Testis (tissue), 3 donors: ENCODE results near the gene DGUOK. TPM values are rescaled to one million over a fixed set of nuclear protein-coding genes. Genes with fewer than 3 reads are reported as not detected.

Experiments
- DNase-seq: peaks from one replicate; pipeline ENCODE4 v3.0.0-alpha.2; 2019
- H3K27ac ChIP-seq, 2 donors: fragments of 200-600 bp; sonication (generic); one replicate each; pipeline ENCODE4 v1.5.1; 2019
- H3K27me3 ChIP-seq: fragments of 200-600 bp; sonication (generic); one replicate; pipeline ENCODE4 v1.5.1; 2019
- H3K36me3 ChIP-seq: fragments of 200-600 bp; sonication (generic); one replicate; pipeline ENCODE4 v1.5.1; 2017; ENCODE audit warnings: low read depth; ENCODE audit errors: missing control alignments
- H3K4me1 ChIP-seq: fragments of 200-600 bp; sonication (generic); one replicate; pipeline ENCODE4 v1.5.1; 2019
- H3K4me3 ChIP-seq, 2 donors: fragments of 200-600 bp; sonication (generic); one replicate each; pipeline ENCODE4 v1.5.1; 2017 to 2019
- H3K9me3 ChIP-seq: fragments of 200-600 bp; sonication (generic); one replicate; pipeline ENCODE4 v1.5.1; 2017
- CTCF ChIP-seq, 3 experiments: fragments of 450-650 bp in 2 of 3; fragments of 200-600 bp in 1 of 3; sonication (generic) in 1 of 3; IDR thresholded peaks; one replicate each; pipeline ENCODE4 v1.5.1; 2016 to 2019; ENCODE audit warnings: antibody characterized with exemption in 3 of 3, mild to moderate bottlenecking in 2 of 3, moderate library complexity in 1 of 3
- POLR2A ChIP-seq: fragments of 450-650 bp; IDR thresholded peaks from one replicate; pipeline ENCODE4 v1.6.1; 2017; ENCODE audit warnings: antibody characterized with exemption, mild to moderate bottlenecking, moderate library complexity
- WGBS, 2 donors: methylation state at CpG; one replicate each; pipeline ENCODE4 v1.1.5; 2018; 5-methylcytosine and 5-hydroxymethylcytosine counted together
- intact Hi-C: fragments of 100-400 bp; cut with DNase I; formaldehyde crosslinking; loops from one replicate; pipeline ENCODE4 v1.15.1; 2023; ENCODE audit warnings: low total_unique reads
- polyA plus RNA-seq: library from polyadenylated mRNA; stranded (reverse); fragments of 350-450 nt; fragmentation: Illumina TruSeq; extraction: RNeasy Lipid Tissue Mini Kit (QIAGEN cat#74804); gene quantifications from one replicate; pipeline ENCODE4 v1.2.3, GENCODE V29; 2014; ENCODE audit warnings: low read depth, low replicate concordance; ENCODE audit not compliant: insufficient read depth
- total RNA-seq, 2 donors: library from RNA; depleted of rRNA; stranded (reverse); fragments of >200 nt; gene quantifications; one replicate each; pipeline ENCODE4 v1.2.3, GENCODE V29; 2016

The DGUOK gene
- total and polyA plus RNA-seq, 3 donors from 2014 or later: 87.7 to 93.9 (median 91.0) TPM

GRCh38 chr2:73946666-73947065 is 20.0 kb downstream of the DGUOK start:
- Histone ChIP-seq H3K36me3 (no peaks in the 10 kb centered on the region), H3K27ac (no peak overlapping the region), H3K27me3 (no peaks in the 10 kb centered on the region), H3K9me3 (no peaks in the 10 kb centered on the region), H3K4me1 (no peaks in the 10 kb centered on the region), H3K4me3 (no peak overlapping the region)
- DNase-seq: no peak
- WGBS, 2 donors: 79 to 98% methylated on average over 3 of the region's 3 CpGs
- intact Hi-C loops: no loop called here
- TF ChIP-seq POLR2A (no peak), CTCF (IDR thresholded peaks at IDR 0.05) (no peak)

GRCh38 chr2:73947412-73948018 is 20.8 kb downstream of the DGUOK start:
- intact Hi-C loops: no loop called here
- TF ChIP-seq CTCF (IDR thresholded peaks at IDR 0.05): no peak
- no peak for TF ChIP-seq POLR2A
- WGBS, 2 donors: 81 to 83% methylated on average over 5 of the region's 5 CpGs
- Histone ChIP-seq H3K27me3 (no peaks in the 10 kb centered on the region), H3K4me3 (no peak overlapping the region), H3K4me1 (no peaks in the 10 kb centered on the region), H3K9me3 (no peaks in the 10 kb centered on the region), H3K27ac (no peak overlapping the region), H3K36me3 (no peaks in the 10 kb centered on the region)
- no peak for DNase-seq

GRCh38 chr2:73949802-73950201 is 23.1 kb downstream of the DGUOK start:
- Histone ChIP-seq H3K4me3 (no peak overlapping the region), H3K36me3 (no peaks in the 10 kb centered on the region), H3K9me3 (no peaks in the 10 kb centered on the region), H3K4me1 (no peaks in the 10 kb centered on the region), H3K27me3 (no peaks in the 10 kb centered on the region), H3K27ac (no peak overlapping the region)
- TF ChIP-seq POLR2A (no peak), CTCF (IDR thresholded peaks at IDR 0.05) (no peak)
- intact Hi-C loops: no loop called here
- DNase-seq: no peak

GRCh38 chr2:73952499-73953446 is 26.1 kb downstream of the DGUOK start:
- intact Hi-C loops: no loop called here
- H3K9me3 ChIP-seq: no peaks in the 10 kb centered on the region
- H3K36me3 ChIP-seq: no peaks in the 10 kb centered on the region
- no peak overlapping the region for H3K27ac ChIP-seq
- no peaks in the 10 kb centered on the region for H3K4me1 ChIP-seq
- 59 to 66% methylated on average over 12 of the region's 12 CpGs for WGBS, 2 donors
- TF ChIP-seq CTCF (IDR thresholded peaks at IDR 0.05) (no peak), POLR2A (no peak)
- peak; percentile 22 for DNase-seq
- H3K27me3 ChIP-seq: no peaks in the 10 kb centered on the region
- H3K4me3 ChIP-seq: no peak overlapping the region
